DND-41 (cell line): ENCODE data around the gene TMX3.

Experiments
- EZH2 ChIP-seq: IDR thresholded peaks from 3 replicates; pipeline ENCODE4 v1.6.1; 2012; ENCODE audit warnings: borderline replicate concordance, low read depth, mild to moderate bottlenecking, moderate library complexity, low read length, inconsistent platforms; ENCODE audit not compliant: severe bottlenecking
- TF ChIP-seq, protein P1 (sequence below): IDR thresholded peaks from 2 replicates; pipeline ENCODE4 v1.5.1; 2012; ENCODE audit warnings: borderline replicate concordance, low read length, moderate library complexity, mild to moderate bottlenecking; ENCODE audit not compliant: poor library complexity, severe bottlenecking; ENCODE audit errors: extremely low read depth

DNA sequence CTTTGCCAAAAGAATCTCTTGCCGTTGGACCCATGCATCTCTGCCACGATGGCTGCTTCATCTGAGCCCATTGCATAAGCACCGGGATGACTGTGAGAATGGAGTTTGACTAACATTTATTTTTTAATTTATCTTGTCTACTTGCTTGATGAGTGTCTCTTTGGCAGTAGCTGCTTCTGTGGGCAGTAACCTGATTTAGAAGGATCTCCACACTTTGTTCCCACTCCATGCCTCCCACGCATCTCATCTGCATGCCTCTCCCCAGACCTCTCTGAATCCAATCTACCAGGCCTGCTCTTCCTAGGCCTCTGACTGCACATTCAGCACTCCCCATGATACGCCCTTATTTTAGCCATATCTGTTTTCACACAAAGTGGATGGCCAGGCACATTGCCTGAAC, 23.7 kb upstream of the TMX3 start:
- TF ChIP-seq, protein P1, sequence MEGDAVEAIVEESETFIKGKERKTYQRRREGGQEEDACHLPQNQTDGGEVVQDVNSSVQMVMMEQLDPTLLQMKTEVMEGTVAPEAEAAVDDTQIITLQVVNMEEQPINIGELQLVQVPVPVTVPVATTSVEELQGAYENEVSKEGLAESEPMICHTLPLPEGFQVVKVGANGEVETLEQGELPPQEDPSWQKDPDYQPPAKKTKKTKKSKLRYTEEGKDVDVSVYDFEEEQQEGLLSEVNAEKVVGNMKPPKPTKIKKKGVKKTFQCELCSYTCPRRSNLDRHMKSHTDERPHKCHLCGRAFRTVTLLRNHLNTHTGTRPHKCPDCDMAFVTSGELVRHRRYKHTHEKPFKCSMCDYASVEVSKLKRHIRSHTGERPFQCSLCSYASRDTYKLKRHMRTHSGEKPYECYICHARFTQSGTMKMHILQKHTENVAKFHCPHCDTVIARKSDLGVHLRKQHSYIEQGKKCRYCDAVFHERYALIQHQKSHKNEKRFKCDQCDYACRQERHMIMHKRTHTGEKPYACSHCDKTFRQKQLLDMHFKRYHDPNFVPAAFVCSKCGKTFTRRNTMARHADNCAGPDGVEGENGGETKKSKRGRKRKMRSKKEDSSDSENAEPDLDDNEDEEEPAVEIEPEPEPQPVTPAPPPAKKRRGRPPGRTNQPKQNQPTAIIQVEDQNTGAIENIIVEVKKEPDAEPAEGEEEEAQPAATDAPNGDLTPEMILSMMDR, result no peak
- TF ChIP-seq EZH2, result no peak
